Breast epithelium (tissue), 3 donors: Measurements from ENCODE around the gene ABO.

Experiments
- POLR2A ChIP-seq: fragments of 450-650 bp; IDR thresholded peaks from one replicate; pipeline ENCODE4 v1.6.1; 2016; ENCODE audit warnings: antibody characterized with exemption, mild to moderate bottlenecking, moderate library complexity
- POLR2AphosphoS5 ChIP-seq, 3 donors: sonication (generic); formaldehyde crosslinking; IDR thresholded peaks; one replicate each; pipeline ENCODE4 v1.6.1; 2017; ENCODE audit warnings: antibody characterized with exemption in 3 of 3
- TF ChIP-seq, protein P1 (sequence below), 3 donors: fragments of 450-650 bp; IDR thresholded peaks; one replicate each; pipeline ENCODE4 v1.5.1; 2016 to 2017; ENCODE audit warnings: antibody characterized with exemption in 3 of 3, mild to moderate bottlenecking in 3 of 3, moderate library complexity in 3 of 3

DNA sequence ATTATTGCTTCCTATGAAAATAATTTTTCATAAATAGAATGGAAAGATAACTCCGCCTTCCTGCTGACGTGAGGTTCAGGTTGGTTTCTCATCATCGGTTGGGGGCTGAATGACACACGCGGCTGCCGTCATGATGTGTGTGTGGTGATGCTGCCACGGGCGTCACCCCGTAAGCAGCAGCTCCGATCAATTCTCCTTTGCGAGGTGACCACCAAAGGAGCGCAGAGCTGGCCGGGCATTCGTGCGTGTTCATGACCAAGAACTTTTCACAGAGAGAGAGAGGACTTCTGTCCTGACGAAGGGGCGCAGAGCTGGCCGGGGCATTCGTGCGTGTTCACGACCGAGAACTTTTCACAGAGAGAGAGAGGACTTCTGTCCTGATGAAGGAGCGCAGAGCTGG, 30.7 kb upstream of the ABO start:
- TF ChIP-seq, protein P1, sequence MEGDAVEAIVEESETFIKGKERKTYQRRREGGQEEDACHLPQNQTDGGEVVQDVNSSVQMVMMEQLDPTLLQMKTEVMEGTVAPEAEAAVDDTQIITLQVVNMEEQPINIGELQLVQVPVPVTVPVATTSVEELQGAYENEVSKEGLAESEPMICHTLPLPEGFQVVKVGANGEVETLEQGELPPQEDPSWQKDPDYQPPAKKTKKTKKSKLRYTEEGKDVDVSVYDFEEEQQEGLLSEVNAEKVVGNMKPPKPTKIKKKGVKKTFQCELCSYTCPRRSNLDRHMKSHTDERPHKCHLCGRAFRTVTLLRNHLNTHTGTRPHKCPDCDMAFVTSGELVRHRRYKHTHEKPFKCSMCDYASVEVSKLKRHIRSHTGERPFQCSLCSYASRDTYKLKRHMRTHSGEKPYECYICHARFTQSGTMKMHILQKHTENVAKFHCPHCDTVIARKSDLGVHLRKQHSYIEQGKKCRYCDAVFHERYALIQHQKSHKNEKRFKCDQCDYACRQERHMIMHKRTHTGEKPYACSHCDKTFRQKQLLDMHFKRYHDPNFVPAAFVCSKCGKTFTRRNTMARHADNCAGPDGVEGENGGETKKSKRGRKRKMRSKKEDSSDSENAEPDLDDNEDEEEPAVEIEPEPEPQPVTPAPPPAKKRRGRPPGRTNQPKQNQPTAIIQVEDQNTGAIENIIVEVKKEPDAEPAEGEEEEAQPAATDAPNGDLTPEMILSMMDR (IDR thresholded peaks at IDR 0.05), result no peak
- TF ChIP-seq POLR2A (no peak), POLR2AphosphoS5 (IDR thresholded peaks at IDR 0.05) (no peak)
